Activated naive CD4-positive, alpha-beta T cell treated with anti-CD3 and anti-CD28 coated beads, Interleukin-2, amount 50 U/mL, for 24 hours (primary cell): Measurements from ENCODE around the gene KIFC3.
"Not testable (repeated sequence)": the region's sequence is repeated elsewhere in the genome, so short reads cannot be mapped to it uniquely, and the experiment has no call there.

Experiments used
- H3K27ac Mint-ChIP-seq: one replicate; pipeline ENCODE4 v1.8.0; 2021; ENCODE audit warnings: mild to moderate bottlenecking, mixed read lengths
- H3K27me3 Mint-ChIP-seq: one replicate; pipeline ENCODE4 v1.8.0; 2021; ENCODE audit warnings: mixed read lengths
- H3K36me3 Mint-ChIP-seq: one replicate; pipeline ENCODE4 v1.8.0; 2021; ENCODE audit warnings: mixed read lengths
- H3K4me1 Mint-ChIP-seq: one replicate; pipeline ENCODE4 v1.8.0; 2021; ENCODE audit warnings: mixed read lengths
- H3K4me3 Mint-ChIP-seq: one replicate; pipeline ENCODE4 v1.8.0; 2021; ENCODE audit warnings: mild to moderate bottlenecking, mixed read lengths
- H3K9me3 Mint-ChIP-seq: one replicate; pipeline ENCODE4 v1.8.0; 2021; ENCODE audit warnings: mixed read lengths

The KIFC3 gene

GRCh38 chr16:57786632-57787518, 15.4 kb downstream of the KIFC3 start:
- no peak overlapping the region for H3K27ac Mint-ChIP-seq
- no peaks in the 10 kb centered on the region for H3K27me3 Mint-ChIP-seq
- no peaks in the 10 kb centered on the region for H3K9me3 Mint-ChIP-seq
- H3K4me1 Mint-ChIP-seq: no peaks in the 10 kb centered on the region
- H3K4me3 Mint-ChIP-seq: no peak overlapping the region
- H3K36me3 Mint-ChIP-seq: no peaks in the 10 kb centered on the region

GRCh38 chr16:57785924-57786323, 16.4 kb downstream of the KIFC3 start:
- Mint-ChIP-seq H3K27ac (no peak overlapping the region), H3K4me1 (no peaks in the 10 kb centered on the region), H3K36me3 (no peaks in the 10 kb centered on the region), H3K9me3 (no peaks in the 10 kb centered on the region), H3K4me3 (no peak overlapping the region), H3K27me3 (no peaks in the 10 kb centered on the region)

- no peaks in the 10 kb centered on the region for H3K4me1 Mint-ChIP-seq
- H3K9me3 Mint-ChIP-seq: no peaks in the 10 kb centered on the region
- no peaks in the 10 kb centered on the region for H3K27me3 Mint-ChIP-seq
- no peak overlapping the region for H3K27ac Mint-ChIP-seq
- H3K4me3 Mint-ChIP-seq: no peak overlapping the region
- H3K36me3 Mint-ChIP-seq: no peaks in the 10 kb centered on the region
These were observed 16.9 kb downstream of the KIFC3 start for GRCh38 chr16:57785385-57785784.

GRCh38 chr16:57784334-57784733, 18.0 kb downstream of the KIFC3 start:
- H3K4me1 Mint-ChIP-seq: no peaks in the 10 kb centered on the region
- no peaks in the 10 kb centered on the region for H3K9me3 Mint-ChIP-seq
- no peak overlapping the region for H3K4me3 Mint-ChIP-seq
- H3K27me3 Mint-ChIP-seq: no peaks in the 10 kb centered on the region
- no peaks in the 10 kb centered on the region for H3K36me3 Mint-ChIP-seq
- H3K27ac Mint-ChIP-seq: no peak overlapping the region

GRCh38 chr16:57783883-57784282, 18.4 kb downstream of the KIFC3 start:
- no peaks in the 10 kb centered on the region for H3K9me3 Mint-ChIP-seq
- H3K27ac Mint-ChIP-seq: no peak overlapping the region
- H3K36me3 Mint-ChIP-seq: no peaks in the 10 kb centered on the region
- no peaks in the 10 kb centered on the region for H3K4me1 Mint-ChIP-seq
- no peaks in the 10 kb centered on the region for H3K27me3 Mint-ChIP-seq
- no peak overlapping the region for H3K4me3 Mint-ChIP-seq

- no peaks in the 10 kb centered on the region for H3K27me3 Mint-ChIP-seq
- no peaks in the 10 kb centered on the region for H3K4me1 Mint-ChIP-seq
- H3K4me3 Mint-ChIP-seq: no peak overlapping the region
- H3K9me3 Mint-ChIP-seq: no peaks in the 10 kb centered on the region
- no peak overlapping the region for H3K27ac Mint-ChIP-seq
- no peaks in the 10 kb centered on the region for H3K36me3 Mint-ChIP-seq
These were observed 19.2 kb downstream of the KIFC3 start for GRCh38 chr16:57783116-57783515.

GRCh38 chr16:57782607-57783055, 19.7 kb downstream of the KIFC3 start:
- not testable (repeated sequence) for H3K27me3 Mint-ChIP-seq, H3K27ac Mint-ChIP-seq, H3K4me3 Mint-ChIP-seq, H3K4me1 Mint-ChIP-seq, H3K9me3 Mint-ChIP-seq, H3K36me3 Mint-ChIP-seq

- no peak overlapping the region for H3K27ac Mint-ChIP-seq
- no peaks in the 10 kb centered on the region for H3K9me3 Mint-ChIP-seq
- no peaks in the 10 kb centered on the region for H3K36me3 Mint-ChIP-seq
- H3K27me3 Mint-ChIP-seq: no peaks in the 10 kb centered on the region
- H3K4me1 Mint-ChIP-seq: no peaks in the 10 kb centered on the region
- H3K4me3 Mint-ChIP-seq: no peak overlapping the region
These were observed 20.3 kb downstream of the KIFC3 start for GRCh38 chr16:57781741-57782606.

GRCh38 chr16:57781349-57781740, 20.9 kb downstream of the KIFC3 start:
- Mint-ChIP-seq H3K27me3 (no peaks in the 10 kb centered on the region), H3K4me1 (no peaks in the 10 kb centered on the region), H3K9me3 (no peaks in the 10 kb centered on the region), H3K27ac (no peak overlapping the region), H3K4me3 (no peak overlapping the region), H3K36me3 (no peaks in the 10 kb centered on the region)

- not testable (repeated sequence) for H3K36me3 Mint-ChIP-seq, H3K4me3 Mint-ChIP-seq, H3K4me1 Mint-ChIP-seq, H3K9me3 Mint-ChIP-seq, H3K27ac Mint-ChIP-seq, H3K27me3 Mint-ChIP-seq
These were observed 22.5 kb downstream of the KIFC3 start for GRCh38 chr16:57779836-57780235.

- Mint-ChIP-seq H3K4me3 (no peak overlapping the region), H3K27me3 (no peaks in the 10 kb centered on the region), H3K36me3 (no peaks in the 10 kb centered on the region), H3K9me3 (no peaks in the 10 kb centered on the region), H3K4me1 (no peaks in the 10 kb centered on the region), H3K27ac (no peak overlapping the region)
These were observed 23.6 kb downstream of the KIFC3 start for GRCh38 chr16:57778658-57779057.

- Mint-ChIP-seq H3K36me3 (no peaks in the 10 kb centered on the region), H3K27ac (no peak overlapping the region), H3K9me3 (no peaks in the 10 kb centered on the region), H3K4me1 (no peaks in the 10 kb centered on the region), H3K4me3 (no peak overlapping the region), H3K27me3 (no peaks in the 10 kb centered on the region)
These were observed 26.4 kb downstream of the KIFC3 start for GRCh38 chr16:57775661-57776469.

- Mint-ChIP-seq H3K4me3 (no peak overlapping the region), H3K4me1 (no peaks in the 10 kb centered on the region), H3K27ac (no peak overlapping the region)
These were observed 27.5 kb downstream of the KIFC3 start for GRCh38 chr16:57774705-57775285.

GRCh38 chr16:57773655-57774295, 28.5 kb downstream of the KIFC3 start:
- Mint-ChIP-seq H3K9me3 (no peaks in the 10 kb centered on the region), H3K4me1 (no peaks in the 10 kb centered on the region), H3K27me3 (no peaks in the 10 kb centered on the region), H3K27ac (no peak overlapping the region), H3K36me3 (no peaks in the 10 kb centered on the region), H3K4me3 (no peak overlapping the region)

More at GRCh38 chr16:57774705-57775285, 27.5 kb downstream of the KIFC3 start:
- H3K9me3 Mint-ChIP-seq: no peaks in the 10 kb centered on the region
- H3K27me3 Mint-ChIP-seq: no peaks in the 10 kb centered on the region
- H3K36me3 Mint-ChIP-seq: no peaks in the 10 kb centered on the region

- Mint-ChIP-seq H3K27me3 (no peaks in the 10 kb centered on the region), H3K4me3 (no peak overlapping the region), H3K4me1 (no peaks in the 10 kb centered on the region), H3K27ac (no peak overlapping the region), H3K36me3 (no peaks in the 10 kb centered on the region), H3K9me3 (no peaks in the 10 kb centered on the region)
These were observed 29.3 kb downstream of the KIFC3 start for GRCh38 chr16:57773019-57773418.
